WTC11 (cell line): Measurements from ENCODE around the gene RNF224. TPM values are rescaled to one million over a fixed set of nuclear protein-coding genes. Genes with fewer than 3 reads are reported as not detected.
A peak's percentile ranks its signal among the peaks of the same experiment; 100 is the strongest.

ENCODE experiments used
- ATAC-seq: fragments of 200-7000 bp; cut with Tn5 transposase; 2 replicates; pipeline ENCODE4 v1.10.0; 2021; ENCODE audit warnings: mild to moderate bottlenecking, moderate library complexity
- CTCF ChIA-PET: fragments of 300-600 bp; sonication (Branson Sonifier 250); formaldehyde crosslinking; loops from one replicate; lab custom pipeline; 2021; ENCODE audit warnings: antibody characterized with exemption; lab: Charles Lee
- POLR2A ChIA-PET: fragments of 350-600 bp; sonication (Branson Sonifier 250); formaldehyde crosslinking; loops from one replicate; lab custom pipeline; 2021; ENCODE audit warnings: antibody characterized with exemption; lab: Charles Lee
- DNase-seq: peaks from one replicate; pipeline ENCODE4 v3.0.0; 2021; ENCODE audit warnings: low spot score
- H3K27ac Mint-ChIP-seq: 2 replicates; pipeline ENCODE4 v1.8.0; 2021; ENCODE audit warnings: mixed read lengths
- H3K27me3 Mint-ChIP-seq: 2 replicates; pipeline ENCODE4 v1.8.0; 2021; ENCODE audit warnings: low read depth, mild to moderate bottlenecking, moderate library complexity, mixed read lengths
- H3K36me3 Mint-ChIP-seq: 2 replicates; pipeline ENCODE4 v1.8.0; 2021; ENCODE audit warnings: mixed read lengths
- H3K4me1 Mint-ChIP-seq: 2 replicates; pipeline ENCODE4 v1.8.0; 2022; ENCODE audit warnings: mixed read lengths
- H3K4me3 Mint-ChIP-seq: 2 replicates; pipeline ENCODE4 v1.8.0; 2021; ENCODE audit warnings: mild to moderate bottlenecking, moderate library complexity, mixed read lengths
- H3K9me3 Mint-ChIP-seq: 2 replicates; pipeline ENCODE4 v1.8.0; 2021; ENCODE audit warnings: mixed read lengths
- EMX1 ChIP-seq: fragments of 250-450 bp; sonication (Bioruptor Pico); IDR thresholded peaks from 2 replicates; pipeline ENCODE4 v1.8.0; 2021; ENCODE audit warnings: mild to moderate bottlenecking
- FOXK1 ChIP-seq: sonication (generic); formaldehyde crosslinking; IDR thresholded peaks from 2 replicates; pipeline ENCODE4 v1.8.0; 2022; ENCODE audit warnings: mild to moderate bottlenecking, moderate library complexity, missing genetic modification reagents
- FOXP1 ChIP-seq: sonication (generic); formaldehyde crosslinking; IDR thresholded peaks from 2 replicates; pipeline ENCODE4 v1.8.0; 2022; ENCODE audit warnings: missing genetic modification reagents, mild to moderate bottlenecking, moderate library complexity, borderline replicate concordance
- GABPB1 ChIP-seq: sonication (generic); formaldehyde crosslinking; IDR thresholded peaks from 2 replicates; pipeline ENCODE4 v1.8.1; 2023; ENCODE audit warnings: mild to moderate bottlenecking, missing genetic modification reagents
- GRHL2 ChIP-seq: fragments of 250-450 bp; sonication (Bioruptor Pico); IDR thresholded peaks from 2 replicates; pipeline ENCODE4 v1.8.0; 2022; ENCODE audit warnings: mild to moderate bottlenecking, moderate library complexity; ENCODE audit not compliant: insufficient replicate concordance, severe bottlenecking
- KAT7 ChIP-seq: sonication (generic); formaldehyde crosslinking; IDR thresholded peaks from 2 replicates; pipeline ENCODE4 v1.8.1; 2023; ENCODE audit warnings: missing genetic modification reagents, mild to moderate bottlenecking, borderline replicate concordance
- NFATC4 ChIP-seq: fragments of 250-450 bp; sonication (Bioruptor Pico); IDR thresholded peaks from 2 replicates; pipeline ENCODE4 v1.9.0; 2021; ENCODE audit warnings: mild to moderate bottlenecking
- SP1 ChIP-seq: sonication (generic); formaldehyde crosslinking; conservative IDR thresholded peaks from 2 replicates; pipeline ENCODE4 v1.8.1; 2022; ENCODE audit warnings: missing genetic modification reagents
- ZNF423 ChIP-seq: fragments of 250-450 bp; sonication (Bioruptor Pico); IDR thresholded peaks from 2 replicates; pipeline ENCODE4 v2.1.2; 2022; ENCODE audit warnings: mild to moderate bottlenecking, moderate library complexity
- total RNA-seq: library from RNA; stranded (reverse); gene quantifications from 3 replicates; pipeline ENCODE4 v1.2.3, GENCODE V29; 2021
- TF ChIP-seq, protein P1 (sequence below): sonication (generic); formaldehyde crosslinking; IDR thresholded peaks from 2 replicates; pipeline ENCODE4 v1.8.0; 2022; ENCODE audit warnings: mild to moderate bottlenecking, missing genetic modification reagents
- TF ChIP-seq, protein P2 (sequence below): fragments of 250-450 bp; sonication (Bioruptor Pico); IDR thresholded peaks from 2 replicates; pipeline ENCODE4 v1.8.0; 2021; ENCODE audit warnings: mild to moderate bottlenecking
- TF ChIP-seq, protein P3 (sequence below): sonication (generic); formaldehyde crosslinking; IDR thresholded peaks from 2 replicates; pipeline ENCODE4 v1.8.1; 2023; ENCODE audit warnings: mild to moderate bottlenecking, missing genetic modification reagents
- TF ChIP-seq, protein P4 (sequence below): sonication (generic); formaldehyde crosslinking; IDR thresholded peaks from 2 replicates; pipeline ENCODE4 v1.8.0; 2022; ENCODE audit warnings: missing genetic modification reagents
- TF ChIP-seq, protein P5 (sequence below): sonication (generic); formaldehyde crosslinking; conservative IDR thresholded peaks from 2 replicates; pipeline ENCODE4 v1.8.1; 2023; ENCODE audit warnings: mild to moderate bottlenecking, low read depth, missing genetic modification reagents, moderate library complexity

Gene RNF224
- total RNA-seq, 1 experiment from 2014 or later, result 0.59 TPM

DNA sequence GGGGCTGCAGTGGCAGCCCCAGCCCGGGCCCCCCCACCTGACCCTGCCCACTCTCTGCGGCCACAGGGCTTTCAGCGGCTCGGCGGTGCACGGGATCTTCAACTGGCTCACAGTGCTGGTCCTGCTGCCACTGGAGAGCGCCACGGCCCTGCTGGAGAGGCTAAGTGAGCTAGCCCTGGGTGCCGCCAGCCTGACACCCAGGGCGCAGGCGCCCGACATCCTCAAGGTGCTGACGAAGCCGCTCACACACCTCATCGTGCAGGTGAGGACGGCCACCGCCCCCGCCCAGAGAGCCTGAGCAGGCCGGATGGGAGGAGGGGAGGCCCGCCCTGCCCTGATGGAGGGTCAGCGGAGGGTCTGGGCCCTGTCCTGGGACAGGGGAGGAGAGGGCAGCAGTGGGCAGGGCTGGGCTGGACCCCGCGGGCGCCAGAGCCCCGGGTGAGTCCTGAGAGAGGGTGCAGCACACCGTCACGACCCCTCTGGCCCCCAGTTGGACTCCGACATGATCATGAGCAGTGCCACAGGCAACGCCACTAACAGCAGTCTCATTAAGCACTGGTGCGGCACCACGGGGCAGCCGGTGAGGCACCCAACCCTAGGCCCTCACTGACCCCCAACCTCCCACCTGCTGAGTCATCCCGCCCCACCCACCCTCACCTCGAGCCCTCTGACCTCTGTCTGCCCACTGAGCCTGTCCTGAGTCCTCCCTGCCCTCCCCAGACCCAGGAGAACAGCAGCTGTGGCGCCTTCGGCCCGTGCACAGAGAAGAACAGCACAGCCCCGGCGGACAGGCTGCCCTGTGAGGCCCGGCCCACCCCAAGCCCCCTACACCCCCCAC is 6.1 kb downstream of the RNF224 start (continued):
- no peak for TF ChIP-seq NFATC4
- TF ChIP-seq, protein P1, sequence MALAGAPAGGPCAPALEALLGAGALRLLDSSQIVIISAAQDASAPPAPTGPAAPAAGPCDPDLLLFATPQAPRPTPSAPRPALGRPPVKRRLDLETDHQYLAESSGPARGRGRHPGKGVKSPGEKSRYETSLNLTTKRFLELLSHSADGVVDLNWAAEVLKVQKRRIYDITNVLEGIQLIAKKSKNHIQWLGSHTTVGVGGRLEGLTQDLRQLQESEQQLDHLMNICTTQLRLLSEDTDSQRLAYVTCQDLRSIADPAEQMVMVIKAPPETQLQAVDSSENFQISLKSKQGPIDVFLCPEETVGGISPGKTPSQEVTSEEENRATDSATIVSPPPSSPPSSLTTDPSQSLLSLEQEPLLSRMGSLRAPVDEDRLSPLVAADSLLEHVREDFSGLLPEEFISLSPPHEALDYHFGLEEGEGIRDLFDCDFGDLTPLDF (CRISPR knock-in tag), result no peak
- TF ChIP-seq, all 79 proteins: peak for 0

DNA sequence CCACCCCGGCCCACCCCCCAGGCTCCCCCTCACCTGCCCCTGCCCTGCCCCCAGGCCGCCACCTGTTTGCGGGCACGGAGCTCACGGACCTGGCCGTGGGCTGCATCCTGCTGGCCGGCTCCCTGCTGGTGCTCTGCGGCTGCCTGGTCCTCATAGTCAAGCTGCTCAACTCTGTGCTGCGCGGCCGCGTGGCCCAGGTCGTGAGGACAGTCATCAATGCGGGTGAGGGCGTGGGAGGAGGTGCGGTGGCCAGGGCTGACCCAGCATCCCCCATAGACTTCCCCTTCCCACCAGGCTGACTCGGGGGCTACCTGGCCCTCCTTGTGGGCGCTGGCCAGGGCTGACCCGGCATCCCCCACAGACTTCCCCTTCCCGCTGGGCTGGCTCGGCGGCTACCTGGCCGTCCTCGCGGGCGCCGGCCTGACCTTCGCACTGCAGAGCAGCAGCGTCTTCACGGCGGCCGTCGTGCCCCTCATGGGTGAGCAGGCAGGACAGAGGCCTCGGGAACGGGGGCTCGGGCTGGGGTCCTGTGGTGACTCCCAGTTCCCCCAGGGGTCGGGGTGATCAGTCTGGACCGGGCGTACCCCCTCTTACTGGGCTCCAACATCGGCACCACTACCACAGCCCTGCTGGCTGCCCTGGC is 6.9 kb downstream of the RNF224 start:
- no peaks in the 10 kb centered on the region for H3K36me3 Mint-ChIP-seq

DNA sequence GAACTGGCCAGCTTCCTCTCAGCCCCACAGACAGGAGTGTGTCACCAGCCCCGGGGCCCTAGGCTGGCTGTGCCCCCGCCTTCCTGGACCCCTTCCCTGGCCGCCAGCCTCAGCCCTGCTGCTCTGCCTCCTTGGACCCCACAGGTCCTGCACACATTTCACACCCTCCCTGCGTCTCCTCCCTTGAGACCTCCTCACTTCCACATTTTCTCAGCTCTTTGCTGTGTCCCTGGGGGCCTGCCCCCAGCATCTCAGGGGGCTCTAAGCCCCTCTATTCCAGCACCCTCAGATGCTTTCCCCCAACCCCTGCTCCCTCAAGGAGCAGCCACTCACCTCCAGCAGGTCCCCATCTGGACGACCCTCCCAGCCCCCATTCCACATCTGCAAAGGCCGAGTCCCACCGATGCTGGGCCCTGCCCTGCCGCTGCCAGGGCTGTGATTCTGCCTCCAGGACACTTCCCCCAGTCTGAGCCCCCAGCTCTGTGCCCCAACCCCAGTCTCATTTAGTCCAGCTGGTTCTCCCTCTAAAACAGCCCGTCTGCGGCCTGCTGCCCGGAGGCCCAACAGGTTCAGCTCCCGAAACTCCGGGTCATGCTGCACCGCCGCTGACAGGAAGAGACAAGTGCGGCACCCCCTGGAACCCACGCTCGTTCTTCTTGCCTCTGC is 7.6 kb downstream of the RNF224 start:
- no peak overlapping the region for H3K4me3 Mint-ChIP-seq
- CTCF ChIA-PET, result interaction anchor here (0.6 to 4.6 kb wide), 12 partner anchors 9 to 206 kb away, joined by 3 to 143 read pairs (median 9); partner anchors contain the start of genes CYSRT1, NELFB, RNF208 and RNF224
- no peaks in the 10 kb centered on the region for H3K36me3 Mint-ChIP-seq

More for the DNA sequence above, 6.9 kb downstream of the RNF224 start:
- DNase-seq (no peak), ATAC-seq (no peak)
- no peak overlapping the region for H3K27ac Mint-ChIP-seq
- no peaks in the 10 kb centered on the region for H3K27me3 Mint-ChIP-seq
- H3K4me3 Mint-ChIP-seq, result no peak overlapping the region
- no peaks in the 10 kb centered on the region for H3K9me3 Mint-ChIP-seq
- TF ChIP-seq, protein P2, sequence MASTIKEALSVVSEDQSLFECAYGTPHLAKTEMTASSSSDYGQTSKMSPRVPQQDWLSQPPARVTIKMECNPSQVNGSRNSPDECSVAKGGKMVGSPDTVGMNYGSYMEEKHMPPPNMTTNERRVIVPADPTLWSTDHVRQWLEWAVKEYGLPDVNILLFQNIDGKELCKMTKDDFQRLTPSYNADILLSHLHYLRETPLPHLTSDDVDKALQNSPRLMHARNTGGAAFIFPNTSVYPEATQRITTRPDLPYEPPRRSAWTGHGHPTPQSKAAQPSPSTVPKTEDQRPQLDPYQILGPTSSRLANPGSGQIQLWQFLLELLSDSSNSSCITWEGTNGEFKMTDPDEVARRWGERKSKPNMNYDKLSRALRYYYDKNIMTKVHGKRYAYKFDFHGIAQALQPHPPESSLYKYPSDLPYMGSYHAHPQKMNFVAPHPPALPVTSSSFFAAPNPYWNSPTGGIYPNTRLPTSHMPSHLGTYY (CRISPR knock-in tag), result no peak
- 0 out of 2 replicates have a peak, but pooled peaks have one; percentile 20 for TF ChIP-seq FOXP1
- CTCF ChIA-PET, result interaction anchor here (0.5 to 4.6 kb wide), 11 partner anchors 10 to 205 kb away, joined by 3 to 143 read pairs (median 3); partner anchors contain the start of genes CYSRT1, NPDC1, RNF208 and RNF224
- POLR2A ChIA-PET, result no interaction called here
- peaks cover 18% of the 10 kb centered on the region for H3K4me1 Mint-ChIP-seq

DNA sequence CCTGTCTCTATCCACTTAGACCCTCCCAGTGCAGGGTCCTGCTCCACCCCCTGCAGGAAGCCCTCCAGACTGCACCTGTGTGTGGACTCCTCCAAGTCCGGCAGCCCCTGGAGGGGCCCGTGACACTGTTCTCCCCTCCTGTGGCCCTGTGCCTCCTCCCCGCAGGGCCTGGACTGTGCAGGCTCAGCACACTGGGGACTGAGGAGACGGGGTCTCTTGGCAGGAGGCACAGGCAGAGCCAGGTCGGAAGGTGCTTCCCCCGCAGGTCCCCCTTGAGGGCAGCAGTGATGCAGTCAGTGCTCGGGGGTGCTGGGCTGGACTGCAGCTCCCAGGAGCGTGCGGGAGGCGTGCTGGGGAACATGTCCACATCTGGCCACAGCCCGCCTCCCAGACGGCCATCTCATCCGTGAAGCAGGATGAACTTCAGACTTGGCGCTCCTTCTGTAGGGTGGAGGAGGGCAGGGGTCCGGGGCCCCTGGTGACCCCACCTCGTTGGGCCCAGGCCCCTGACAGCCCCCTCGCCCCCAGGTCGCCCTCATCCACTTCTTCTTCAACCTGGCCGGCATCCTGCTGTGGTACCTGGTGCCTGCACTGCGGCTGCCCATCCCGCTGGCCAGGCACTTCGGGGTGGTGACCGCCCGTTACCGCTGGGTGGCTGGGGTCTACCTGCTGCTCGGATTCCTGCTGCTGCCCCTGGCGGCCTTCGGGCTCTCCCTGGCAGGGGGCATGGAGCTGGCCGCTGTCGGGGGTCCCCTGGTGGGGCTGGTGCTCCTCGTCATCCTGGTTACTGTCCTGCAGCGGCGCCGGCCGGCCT is 8.3 kb downstream of the RNF224 start:
- ChIA-PET CTCF (interaction anchor here (0.6 to 4.6 kb wide), 56 partner anchors 9 to 631 kb away, joined by 3 to 143 read pairs (median 8); partner anchors contain the start of genes CYSRT1, EXD3, GRIN1 and LRRC26), POLR2A (interaction anchor here (0.5 to 0.7 kb wide), 3 partner anchors 21 to 121 kb away, joined by 3 to 4 read pairs (median 3); partner anchors contain the start of gene DPP7)
- H3K4me1 Mint-ChIP-seq, result peaks cover 18% of the 10 kb centered on the region
- DNase-seq (peak; percentile 55), ATAC-seq (peak; percentile 27)
- H3K27me3 Mint-ChIP-seq, result no peaks in the 10 kb centered on the region
- H3K36me3 Mint-ChIP-seq, result no peaks in the 10 kb centered on the region
- H3K27ac Mint-ChIP-seq, result no peak overlapping the region; the same call in 1 of the 2 replicates
- no peak overlapping the region for H3K4me3 Mint-ChIP-seq
- H3K9me3 Mint-ChIP-seq, result no peaks in the 10 kb centered on the region
- TF ChIP-seq GRHL2 (CRISPR knock-in tag), result no peak
- TF ChIP-seq, protein P3, sequence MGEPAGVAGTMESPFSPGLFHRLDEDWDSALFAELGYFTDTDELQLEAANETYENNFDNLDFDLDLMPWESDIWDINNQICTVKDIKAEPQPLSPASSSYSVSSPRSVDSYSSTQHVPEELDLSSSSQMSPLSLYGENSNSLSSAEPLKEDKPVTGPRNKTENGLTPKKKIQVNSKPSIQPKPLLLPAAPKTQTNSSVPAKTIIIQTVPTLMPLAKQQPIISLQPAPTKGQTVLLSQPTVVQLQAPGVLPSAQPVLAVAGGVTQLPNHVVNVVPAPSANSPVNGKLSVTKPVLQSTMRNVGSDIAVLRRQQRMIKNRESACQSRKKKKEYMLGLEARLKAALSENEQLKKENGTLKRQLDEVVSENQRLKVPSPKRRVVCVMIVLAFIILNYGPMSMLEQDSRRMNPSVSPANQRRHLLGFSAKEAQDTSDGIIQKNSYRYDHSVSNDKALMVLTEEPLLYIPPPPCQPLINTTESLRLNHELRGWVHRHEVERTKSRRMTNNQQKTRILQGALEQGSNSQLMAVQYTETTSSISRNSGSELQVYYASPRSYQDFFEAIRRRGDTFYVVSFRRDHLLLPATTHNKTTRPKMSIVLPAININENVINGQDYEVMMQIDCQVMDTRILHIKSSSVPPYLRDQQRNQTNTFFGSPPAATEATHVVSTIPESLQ (CRISPR knock-in tag), result no peak
- TF ChIP-seq SP1 (CRISPR knock-in tag), result no peak
- TF ChIP-seq, protein P4, sequence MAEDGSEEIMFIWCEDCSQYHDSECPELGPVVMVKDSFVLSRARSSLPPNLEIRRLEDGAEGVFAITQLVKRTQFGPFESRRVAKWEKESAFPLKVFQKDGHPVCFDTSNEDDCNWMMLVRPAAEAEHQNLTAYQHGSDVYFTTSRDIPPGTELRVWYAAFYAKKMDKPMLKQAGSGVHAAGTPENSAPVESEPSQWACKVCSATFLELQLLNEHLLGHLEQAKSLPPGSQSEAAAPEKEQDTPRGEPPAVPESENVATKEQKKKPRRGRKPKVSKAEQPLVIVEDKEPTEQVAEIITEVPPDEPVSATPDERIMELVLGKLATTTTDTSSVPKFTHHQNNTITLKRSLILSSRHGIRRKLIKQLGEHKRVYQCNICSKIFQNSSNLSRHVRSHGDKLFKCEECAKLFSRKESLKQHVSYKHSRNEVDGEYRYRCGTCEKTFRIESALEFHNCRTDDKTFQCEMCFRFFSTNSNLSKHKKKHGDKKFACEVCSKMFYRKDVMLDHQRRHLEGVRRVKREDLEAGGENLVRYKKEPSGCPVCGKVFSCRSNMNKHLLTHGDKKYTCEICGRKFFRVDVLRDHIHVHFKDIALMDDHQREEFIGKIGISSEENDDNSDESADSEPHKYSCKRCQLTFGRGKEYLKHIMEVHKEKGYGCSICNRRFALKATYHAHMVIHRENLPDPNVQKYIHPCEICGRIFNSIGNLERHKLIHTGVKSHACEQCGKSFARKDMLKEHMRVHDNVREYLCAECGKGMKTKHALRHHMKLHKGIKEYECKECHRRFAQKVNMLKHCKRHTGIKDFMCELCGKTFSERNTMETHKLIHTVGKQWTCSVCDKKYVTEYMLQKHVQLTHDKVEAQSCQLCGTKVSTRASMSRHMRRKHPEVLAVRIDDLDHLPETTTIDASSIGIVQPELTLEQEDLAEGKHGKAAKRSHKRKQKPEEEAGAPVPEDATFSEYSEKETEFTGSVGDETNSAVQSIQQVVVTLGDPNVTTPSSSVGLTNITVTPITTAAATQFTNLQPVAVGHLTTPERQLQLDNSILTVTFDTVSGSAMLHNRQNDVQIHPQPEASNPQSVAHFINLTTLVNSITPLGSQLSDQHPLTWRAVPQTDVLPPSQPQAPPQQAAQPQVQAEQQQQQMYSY (CRISPR knock-in tag), result no peak
- TF ChIP-seq FOXK1 (CRISPR knock-in tag), result no peak
- TF ChIP-seq, protein P5, sequence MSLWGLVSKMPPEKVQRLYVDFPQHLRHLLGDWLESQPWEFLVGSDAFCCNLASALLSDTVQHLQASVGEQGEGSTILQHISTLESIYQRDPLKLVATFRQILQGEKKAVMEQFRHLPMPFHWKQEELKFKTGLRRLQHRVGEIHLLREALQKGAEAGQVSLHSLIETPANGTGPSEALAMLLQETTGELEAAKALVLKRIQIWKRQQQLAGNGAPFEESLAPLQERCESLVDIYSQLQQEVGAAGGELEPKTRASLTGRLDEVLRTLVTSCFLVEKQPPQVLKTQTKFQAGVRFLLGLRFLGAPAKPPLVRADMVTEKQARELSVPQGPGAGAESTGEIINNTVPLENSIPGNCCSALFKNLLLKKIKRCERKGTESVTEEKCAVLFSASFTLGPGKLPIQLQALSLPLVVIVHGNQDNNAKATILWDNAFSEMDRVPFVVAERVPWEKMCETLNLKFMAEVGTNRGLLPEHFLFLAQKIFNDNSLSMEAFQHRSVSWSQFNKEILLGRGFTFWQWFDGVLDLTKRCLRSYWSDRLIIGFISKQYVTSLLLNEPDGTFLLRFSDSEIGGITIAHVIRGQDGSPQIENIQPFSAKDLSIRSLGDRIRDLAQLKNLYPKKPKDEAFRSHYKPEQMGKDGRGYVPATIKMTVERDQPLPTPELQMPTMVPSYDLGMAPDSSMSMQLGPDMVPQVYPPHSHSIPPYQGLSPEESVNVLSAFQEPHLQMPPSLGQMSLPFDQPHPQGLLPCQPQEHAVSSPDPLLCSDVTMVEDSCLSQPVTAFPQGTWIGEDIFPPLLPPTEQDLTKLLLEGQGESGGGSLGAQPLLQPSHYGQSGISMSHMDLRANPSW (CRISPR knock-in tag), result no peak
- 0 out of 2 replicates have a peak, but pooled peaks have one; percentile 8 for TF ChIP-seq ZNF423
- peak; percentile 84; the same call in 1 of the 2 replicates for TF ChIP-seq KAT7 (CRISPR knock-in tag)

More for the DNA sequence above, 7.6 kb downstream of the RNF224 start:
- TF ChIP-seq EMX1 (CRISPR knock-in tag) (no peak), GABPB1 (CRISPR knock-in tag) (no peak)
- no peaks in the 10 kb centered on the region for H3K27me3 Mint-ChIP-seq
- H3K27ac Mint-ChIP-seq, result no peak overlapping the region; the same call in 1 of the 2 replicates
- no peaks in the 10 kb centered on the region for H3K9me3 Mint-ChIP-seq
- DNase-seq (no peak), ATAC-seq (no peak)
- POLR2A ChIA-PET, result interaction anchor here (0.7 kb wide), 1 partner anchor 33 kb away, joined by 3 read pairs; no protein-coding TSS in a partner anchor
- peaks cover 18% of the 10 kb centered on the region for H3K4me1 Mint-ChIP-seq
